Endothelial cell of umbilical vein (primary cell): ENCODE measurements around the gene CCT6B. TPM values are rescaled to one million over a fixed set of nuclear protein-coding genes. Genes with fewer than 3 reads are reported as not detected.

Experiments used
- BruUV-seq: library from RNA; stranded (reverse); fragments of 400-500 nt; replicated peaks from 2 replicates; lab custom pipeline; 2021; lab: Mats Ljungman, UMichigan
- CTCF ChIA-PET: fragments of 300-600, 350-600 bp; sonication (Branson Sonifier 250); formaldehyde crosslinking; loops from one replicate; lab custom pipeline; 2021; ENCODE audit warnings: antibody characterized with exemption, inconsistent platforms; lab: Charles Lee
- POLR2A ChIA-PET: fragments of 300-600, 350-600 bp; sonication (Branson Sonifier 250); formaldehyde crosslinking; loops from one replicate; lab custom pipeline; 2021; ENCODE audit warnings: antibody characterized with exemption, inconsistent platforms; lab: Charles Lee
- DNase-seq: peaks from one replicate; pipeline ENCODE4 v3.0.0-alpha.2; 2011; ENCODE audit warnings: low read depth, low spot score
- FAIRE-seq: peaks from 2 replicates; lab custom pipeline; 2011; peaks lifted over from hg19 to GRCh38; lab: Jason Lieb, UNC
- H2AFZ ChIP-seq: 2 replicates; pipeline ENCODE4 v1.6.0; 2012; ENCODE audit warnings: low read depth, low read length, control low read depth, inconsistent platforms
- H3K27ac ChIP-seq: 2 replicates; pipeline ENCODE4 v1.5.1; 2011; ENCODE audit warnings: low read depth, mild to moderate bottlenecking, control low read depth, low read length, moderate library complexity; ENCODE audit not compliant: insufficient read depth
- H3K27me3 ChIP-seq, 2 experiments: 2 replicates each; pipeline versions ENCODE4 v1.6.0 to v1.6.1; 2011; ENCODE audit warnings: low read length in 2 of 2, mixed read lengths in 1 of 2; ENCODE audit not compliant: control insufficient read depth in 2 of 2, insufficient read depth in 2 of 2
- H3K36me3 ChIP-seq, 2 experiments: 2 replicates in 1 of 2; 3 replicates in 1 of 2; pipeline ENCODE4 v1.5.1; 2011; ENCODE audit warnings: low read length in 2 of 2, mild to moderate bottlenecking in 1 of 2, moderate library complexity in 1 of 2; ENCODE audit not compliant: control insufficient read depth in 2 of 2, insufficient read depth in 2 of 2; ENCODE audit errors: extremely low read depth in 1 of 2
- H3K4me1 ChIP-seq: 3 replicates; pipeline ENCODE4 v1.5.1; 2011; ENCODE audit warnings: mild to moderate bottlenecking, low read length; ENCODE audit not compliant: control insufficient read depth, insufficient read depth; ENCODE audit errors: extremely low read depth
- H3K4me2 ChIP-seq: 2 replicates; pipeline ENCODE4 v1.6.1; 2011; ENCODE audit warnings: low read length, control low read depth, mixed read lengths; ENCODE audit not compliant: insufficient read depth
- H3K4me3 ChIP-seq, 3 experiments: fragments of 200-600 bp in 1 of 3; sonication (generic), shearing (Covaris generic) in 1 of 3; replicated peaks in 1 of 3; 2 replicates each; pipeline ENCODE4 v1.5.1; 2011 to 2016; ENCODE audit warnings: control low read depth in 3 of 3, low read length in 3 of 3, mild to moderate bottlenecking in 2 of 3, inconsistent platforms in 1 of 3, low read depth in 1 of 3, moderate library complexity in 1 of 3; ENCODE audit not compliant: insufficient read depth in 1 of 3
- H3K79me2 ChIP-seq: 2 replicates; pipeline ENCODE4 v1.6.0; 2012; ENCODE audit warnings: low read length, inconsistent platforms; ENCODE audit not compliant: control insufficient read depth, insufficient read depth
- H3K9ac ChIP-seq: replicated peaks from 2 replicates; pipeline ENCODE3; 2011; ENCODE audit warnings: low read length, control low read depth; ENCODE audit not compliant: insufficient read depth; ENCODE audit errors: extremely low read depth
- H3K9me1 ChIP-seq: replicated peaks from 3 replicates; pipeline ENCODE4 v1.6.0; 2011; ENCODE audit warnings: mild to moderate bottlenecking, low read length; ENCODE audit not compliant: control insufficient read depth, insufficient read depth; ENCODE audit errors: extremely low read depth
- H3K9me3 ChIP-seq: replicated peaks from 2 replicates; pipeline ENCODE4 v1.5.1; 2012; ENCODE audit warnings: low read length, inconsistent platforms; ENCODE audit not compliant: control insufficient read depth, insufficient read depth
- H4K20me1 ChIP-seq: replicated peaks from 2 replicates; pipeline ENCODE3; 2011; ENCODE audit warnings: mild to moderate bottlenecking, low read length; ENCODE audit not compliant: control insufficient read depth, insufficient read depth; ENCODE audit errors: extremely low read depth
- EZH2 ChIP-seq: IDR thresholded peaks from 2 replicates; pipeline ENCODE4 v1.6.1; 2012; ENCODE audit warnings: borderline replicate concordance, low read depth, mild to moderate bottlenecking, moderate library complexity, low read length, inconsistent platforms; ENCODE audit not compliant: severe bottlenecking
- FOS ChIP-seq: IDR thresholded peaks from 2 replicates; pipeline ENCODE4 v1.6.1; 2011; ENCODE audit warnings: mild to moderate bottlenecking, low read length, moderate library complexity, borderline replicate concordance; ENCODE audit not compliant: insufficient read depth
- GATA2 ChIP-seq: IDR thresholded peaks from 2 replicates; pipeline ENCODE4 v1.7.0; 2011; ENCODE audit warnings: low read depth, mild to moderate bottlenecking, moderate library complexity, mixed read lengths, low read length; ENCODE audit not compliant: insufficient read length, insufficient read depth
- JUN ChIP-seq: IDR thresholded peaks from 2 replicates; pipeline ENCODE4 v1.6.1; 2011; ENCODE audit warnings: borderline replicate concordance, low read depth; ENCODE audit not compliant: insufficient read length, insufficient read depth
- MYC ChIP-seq: IDR thresholded peaks from one replicate; pipeline ENCODE4 v1.6.1; 2011; ENCODE audit warnings: mild to moderate bottlenecking, low read depth, low read length
- POLR2A ChIP-seq: IDR thresholded peaks from 2 replicates; pipeline ENCODE4 v1.6.1; 2012; ENCODE audit warnings: low read depth, mild to moderate bottlenecking, control low read depth, low read length
- POLR2AphosphoS5 ChIP-seq: IDR thresholded peaks from 2 replicates; pipeline ENCODE4 v1.6.1; 2012; ENCODE audit warnings: low read depth, mild to moderate bottlenecking, control low read depth, low read length, moderate library complexity; ENCODE audit not compliant: insufficient read depth
- dilution Hi-C: fragments of 300-500 bp; cut with MboI; formaldehyde crosslinking; loops from one replicate; pipeline ENCODE4 v1.15.0; 2019; ENCODE audit warnings: low sequenced_read_pairs; ENCODE audit not compliant: extremely low pct_ligation_motif_present
- intact Hi-C: fragments of 100-400 bp; cut with micrococcal nuclease; formaldehyde crosslinking; loops from one replicate; pipeline ENCODE4 v1.10.0; 2022
- polyA plus RNA-seq, 4 experiments: library from polyadenylated mRNA; depleted of rRNA in 3 of 4; stranded (reverse) in 3 of 4; unstranded in 1 of 4; fragments of >200 nt; gene quantifications; 2 replicates each; pipeline versions ENCODE4 v1.2.1 to v1.2.3, GENCODE V29; 2011 to 2012; ENCODE audit warnings: missing spikeins in 1 of 4
- total RNA-seq: library from RNA; stranded (reverse); gene quantifications from 2 replicates; pipeline ENCODE4 v1.2.3, GENCODE V29; 2021
- TF ChIP-seq, protein P1 (sequence below): IDR thresholded peaks from 2 replicates; pipeline ENCODE4 v1.6.1; 2011; ENCODE audit not compliant: insufficient read depth, insufficient read length
- TF ChIP-seq, protein P2 (sequence below), 2 donors: IDR thresholded peaks; 1 replicate in 1 of 2; 2 replicates in 1 of 2; pipeline ENCODE4 v1.5.1; 2011; ENCODE audit warnings: low read length in 2 of 2, mild to moderate bottlenecking in 2 of 2, moderate library complexity in 2 of 2, control low read depth in 1 of 2, inconsistent platforms in 1 of 2, low read depth in 1 of 2; ENCODE audit not compliant: insufficient read depth in 1 of 2; ENCODE audit errors: extremely low read depth in 1 of 2

The CCT6B gene
- total and polyA plus RNA-seq, 2 donors (not counting 3 experiments of a cell fraction or from before 2014, with no cell fraction given) = 0.35 to 1.6 TPM

DNA sequence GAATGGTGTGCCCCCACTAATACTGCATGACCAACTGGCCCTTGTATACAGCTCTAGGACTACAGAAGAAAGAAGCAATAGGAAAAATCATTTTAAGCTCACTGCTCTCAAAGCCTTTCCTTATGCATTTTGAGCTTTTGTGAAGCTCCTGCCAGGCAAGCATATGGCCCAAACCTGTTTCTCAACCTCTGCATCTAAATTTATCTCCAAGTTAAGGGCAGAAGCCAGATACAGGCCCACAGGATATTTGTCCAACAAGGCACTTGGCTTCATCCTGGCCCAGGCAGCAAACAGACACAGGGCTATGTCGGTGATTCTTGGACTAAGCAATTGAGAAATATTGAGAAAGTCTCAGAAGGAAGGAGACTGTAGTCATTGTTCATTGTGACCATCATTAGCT is 43.9 kb downstream of the CCT6B start:
- no TSS peak for BruUV-seq
- H3K79me2 ChIP-seq = no peaks in the 10 kb centered on the region
- FAIRE-seq (no peak), DNase-seq (no peak)
- no peaks in the 10 kb centered on the region for H3K9me3 ChIP-seq
- no peaks in the 10 kb centered on the region for H3K4me1 ChIP-seq
- no peak overlapping the region for H3K9ac ChIP-seq
- TF ChIP-seq GATA2 = no peak
- TF ChIP-seq POLR2AphosphoS5 = no peak
- no peak for TF ChIP-seq POLR2A
- TF ChIP-seq JUN = no peak
- no peak for TF ChIP-seq MYC
- TF ChIP-seq, protein P1, sequence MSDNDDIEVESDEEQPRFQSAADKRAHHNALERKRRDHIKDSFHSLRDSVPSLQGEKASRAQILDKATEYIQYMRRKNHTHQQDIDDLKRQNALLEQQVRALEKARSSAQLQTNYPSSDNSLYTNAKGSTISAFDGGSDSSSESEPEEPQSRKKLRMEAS = no peak
- TF ChIP-seq, protein P2, sequence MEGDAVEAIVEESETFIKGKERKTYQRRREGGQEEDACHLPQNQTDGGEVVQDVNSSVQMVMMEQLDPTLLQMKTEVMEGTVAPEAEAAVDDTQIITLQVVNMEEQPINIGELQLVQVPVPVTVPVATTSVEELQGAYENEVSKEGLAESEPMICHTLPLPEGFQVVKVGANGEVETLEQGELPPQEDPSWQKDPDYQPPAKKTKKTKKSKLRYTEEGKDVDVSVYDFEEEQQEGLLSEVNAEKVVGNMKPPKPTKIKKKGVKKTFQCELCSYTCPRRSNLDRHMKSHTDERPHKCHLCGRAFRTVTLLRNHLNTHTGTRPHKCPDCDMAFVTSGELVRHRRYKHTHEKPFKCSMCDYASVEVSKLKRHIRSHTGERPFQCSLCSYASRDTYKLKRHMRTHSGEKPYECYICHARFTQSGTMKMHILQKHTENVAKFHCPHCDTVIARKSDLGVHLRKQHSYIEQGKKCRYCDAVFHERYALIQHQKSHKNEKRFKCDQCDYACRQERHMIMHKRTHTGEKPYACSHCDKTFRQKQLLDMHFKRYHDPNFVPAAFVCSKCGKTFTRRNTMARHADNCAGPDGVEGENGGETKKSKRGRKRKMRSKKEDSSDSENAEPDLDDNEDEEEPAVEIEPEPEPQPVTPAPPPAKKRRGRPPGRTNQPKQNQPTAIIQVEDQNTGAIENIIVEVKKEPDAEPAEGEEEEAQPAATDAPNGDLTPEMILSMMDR (IDR thresholded peaks at IDR 0.05; ENCODE audit: extremely low read depth in 1 of 2, insufficient read depth in 1 of 2, low read depth in 1 of 2, low read length in 2 of 2) = no peak
- no peak for TF ChIP-seq FOS
- no peak for TF ChIP-seq EZH2
- no peaks in the 10 kb centered on the region for H3K27me3 ChIP-seq
- H3K27ac ChIP-seq = no peak overlapping the region
- no peak overlapping the region for H3K4me2 ChIP-seq
- H3K36me3 ChIP-seq = no peaks in the 10 kb centered on the region
- H3K4me3 ChIP-seq = no peak overlapping the region
- ChIA-PET CTCF (no interaction called here), POLR2A (no interaction called here)
- H3K9me1 ChIP-seq = no peaks in the 10 kb centered on the region
- no peak overlapping the region for H2AFZ ChIP-seq
- dilution Hi-C loops = no loop called here
- H4K20me1 ChIP-seq = no peaks in the 10 kb centered on the region
- intact Hi-C loops = no loop called here
